IMR-90 (cell line): ENCODE measurements around the gene NUB1. TPM values are rescaled to one million over a fixed set of nuclear protein-coding genes. Genes with fewer than 3 reads are reported as not detected.

ENCODE experiments used
- ATAC-seq: fragments of 200-7000 bp; cut with Tn5 transposase; 2 replicates; pipeline ENCODE4 v1.9.1; 2020; ENCODE audit warnings: low read depth, mild to moderate bottlenecking, moderate library complexity
- BruUV-seq: library from RNA; stranded (reverse); fragments of 400-500 nt; replicated peaks from 2 replicates; lab custom pipeline; 2021; lab: Mats Ljungman, UMichigan
- CTCF ChIA-PET: fragments of 300-600 bp; formaldehyde crosslinking; extraction: SDS; loops from one replicate; lab custom pipeline; 2021; ENCODE audit warnings: antibody characterized with exemption; lab: Yijun Ruan, JAX
- POLR2A ChIA-PET: fragments of 300-600 bp; sonication (Branson Sonifier 250); formaldehyde crosslinking; loops from one replicate; lab custom pipeline; 2022; ENCODE audit warnings: antibody characterized with exemption; ENCODE audit not compliant: unreplicated experiment; lab: Charles Lee
- DNase-seq: peaks from one replicate; pipeline ENCODE4 v3.0.0; 2013
- H2AFZ ChIP-seq: replicated peaks from 2 replicates; pipeline ENCODE3; 2013; ENCODE audit warnings: low read length, mild to moderate bottlenecking; ENCODE audit not compliant: poor library complexity
- H2AK5ac ChIP-seq: 2 replicates; pipeline ENCODE4 v1.6.1; 2013; ENCODE audit warnings: low read depth, low read length, inconsistent platforms
- H2AK9ac ChIP-seq: replicated peaks from 2 replicates; pipeline ENCODE3; 2013; ENCODE audit warnings: mild to moderate bottlenecking, low read depth, low read length, moderate library complexity; ENCODE audit not compliant: poor library complexity
- H2BK120ac ChIP-seq: 2 replicates; pipeline ENCODE4 v1.6.1; 2013; ENCODE audit warnings: low read depth, low read length, inconsistent platforms
- H2BK15ac ChIP-seq: 3 replicates; pipeline ENCODE4 v1.6.1; 2013; ENCODE audit warnings: low read depth, low read length, inconsistent platforms
- H2BK20ac ChIP-seq: 2 replicates; pipeline ENCODE4 v1.6.1; 2013; ENCODE audit warnings: low read depth, mild to moderate bottlenecking, inconsistent platforms, low read length, moderate library complexity
- H2BK5ac ChIP-seq: 2 replicates; pipeline ENCODE4 v1.6.1; 2013; ENCODE audit warnings: mild to moderate bottlenecking, low read depth, low read length, inconsistent platforms; ENCODE audit not compliant: poor library complexity, severe bottlenecking
- H3K14ac ChIP-seq: replicated peaks from 2 replicates; pipeline ENCODE4 v1.6.1; 2013; ENCODE audit warnings: low read depth, low read length, inconsistent platforms
- H3K18ac ChIP-seq: 2 replicates; pipeline ENCODE4 v1.6.1; 2013; ENCODE audit warnings: low read depth, low read length, control low read depth
- H3K23ac ChIP-seq: 2 replicates; pipeline ENCODE4 v1.6.1; 2013; ENCODE audit warnings: low read depth, low read length, inconsistent platforms
- H3K27ac ChIP-seq: 2 replicates; pipeline ENCODE4 v1.5.1; 2013; ENCODE audit warnings: mild to moderate bottlenecking, control low read depth, low read length; ENCODE audit not compliant: insufficient read depth
- H3K27me3 ChIP-seq: 2 replicates; pipeline ENCODE4 v1.6.1; 2013; ENCODE audit warnings: low read length; ENCODE audit not compliant: control insufficient read depth, insufficient read depth
- H3K36me3 ChIP-seq: 2 replicates; pipeline ENCODE4 v1.6.1; 2013; ENCODE audit warnings: low read length, mixed read lengths; ENCODE audit not compliant: control insufficient read depth, insufficient read depth
- H3K4ac ChIP-seq: 2 replicates; pipeline ENCODE4 v1.6.1; 2013; ENCODE audit warnings: low read depth, low read length, inconsistent platforms
- H3K4me1 ChIP-seq: 2 replicates; pipeline ENCODE4 v1.6.1; 2013; ENCODE audit warnings: low read length, mixed read lengths; ENCODE audit not compliant: control insufficient read depth, insufficient read depth
- H3K4me2 ChIP-seq: 2 replicates; pipeline ENCODE4 v1.6.1; 2013; ENCODE audit warnings: low read depth, mild to moderate bottlenecking, control low read depth, low read length, moderate library complexity
- H3K4me3 ChIP-seq: 2 replicates; pipeline ENCODE4 v1.5.1; 2013; ENCODE audit warnings: low read depth, mild to moderate bottlenecking, control low read depth, low read length, moderate library complexity; ENCODE audit not compliant: insufficient read depth
- H3K56ac ChIP-seq: 2 replicates; pipeline ENCODE4 v1.6.1; 2013; ENCODE audit warnings: low read length, inconsistent platforms; ENCODE audit not compliant: insufficient read depth; ENCODE audit errors: extremely low read depth
- H3K79me1 ChIP-seq, 2 experiments: 2 replicates each; pipeline ENCODE4 v1.6.1; 2013; ENCODE audit warnings: low read length in 2 of 2, inconsistent platforms in 1 of 2, low read depth in 1 of 2
- H3K9ac ChIP-seq: 2 replicates; pipeline ENCODE4 v1.6.1; 2013; ENCODE audit warnings: low read depth, low read length, control low read depth
- H3K9me1 ChIP-seq: 2 replicates; pipeline ENCODE4 v1.6.1; 2013; ENCODE audit warnings: low read length, inconsistent platforms; ENCODE audit not compliant: insufficient read depth
- H3K9me3 ChIP-seq: 2 replicates; pipeline ENCODE4 v1.6.1; 2013; ENCODE audit warnings: low read length; ENCODE audit not compliant: control insufficient read depth, insufficient read depth
- H4K20me1 ChIP-seq: 2 replicates; pipeline ENCODE4 v1.6.1; 2013; ENCODE audit warnings: low read length, inconsistent platforms; ENCODE audit not compliant: insufficient read depth
- H4K5ac ChIP-seq: 2 replicates; pipeline ENCODE4 v1.6.1; 2013; ENCODE audit warnings: mild to moderate bottlenecking, low read depth, low read length, control low read depth
- H4K8ac ChIP-seq, 2 experiments: 2 replicates each; pipeline ENCODE4 v1.6.1; 2013; ENCODE audit warnings: low read depth in 2 of 2, low read length in 2 of 2, control low read depth in 1 of 2, inconsistent platforms in 1 of 2
- H4K91ac ChIP-seq: 2 replicates; pipeline ENCODE4 v1.6.1; 2013; ENCODE audit warnings: low read depth, low read length, inconsistent platforms; ENCODE audit not compliant: insufficient read depth
- CEBPB ChIP-seq: IDR thresholded peaks from 2 replicates; pipeline ENCODE4 v1.6.1; 2012; ENCODE audit warnings: low read depth, low read length, improper control_type of control experiment
- CHD1 ChIP-seq: IDR thresholded peaks from 2 replicates; pipeline ENCODE4 v1.6.1; 2012; ENCODE audit warnings: low read depth, low read length, improper control_type of control experiment
- FOS ChIP-seq: fragments of 150-350 bp; IDR thresholded peaks from 2 replicates; pipeline ENCODE4 v1.6.1; 2016; ENCODE audit warnings: low read depth, low read length
- MAFK ChIP-seq: IDR thresholded peaks from 2 replicates; pipeline ENCODE4 v1.6.1; 2012; ENCODE audit warnings: low read depth, low read length, improper control_type of control experiment
- MAZ ChIP-seq: IDR thresholded peaks from 2 replicates; pipeline ENCODE4 v1.6.1; 2012; ENCODE audit warnings: low read depth, mild to moderate bottlenecking, low read length, improper control_type of control experiment, moderate library complexity, borderline replicate concordance
- MXI1 ChIP-seq: IDR thresholded peaks from 2 replicates; pipeline ENCODE4 v1.6.1; 2012; ENCODE audit warnings: low read depth, mild to moderate bottlenecking, low read length, moderate library complexity, borderline replicate concordance
- NFE2L2 ChIP-seq: fragments of 150-350 bp; IDR thresholded peaks from 2 replicates; pipeline ENCODE4 v1.6.1; 2016; ENCODE audit warnings: low read depth, mild to moderate bottlenecking, low read length
- POLR2A ChIP-seq: IDR thresholded peaks from 2 replicates; pipeline ENCODE4 v1.6.1; 2012; ENCODE audit warnings: mild to moderate bottlenecking, low read depth, low read length
- RAD21 ChIP-seq: IDR thresholded peaks from 2 replicates; pipeline ENCODE4 v1.6.1; 2012; ENCODE audit warnings: low read length, improper control_type of control experiment
- RCOR1 ChIP-seq: IDR thresholded peaks from 2 replicates; pipeline ENCODE4 v1.6.1; 2012; ENCODE audit warnings: mild to moderate bottlenecking, low read length, improper control_type of control experiment; ENCODE audit not compliant: insufficient replicate concordance
- RFX5 ChIP-seq: IDR thresholded peaks from 2 replicates; pipeline ENCODE4 v1.8.0; 2012; ENCODE audit warnings: low read depth, mild to moderate bottlenecking, low read length, moderate library complexity
- WGBS, 2 experiments: methylation state at CpG; one replicate each; pipeline versions ENCODE4 v1.1.5 to v1.1.7; 2013; ENCODE audit warnings: missing lambda C conversion rate in 2 of 2; ENCODE audit not compliant: insufficient read length in 1 of 2; ENCODE audit errors: extremely low coverage in 2 of 2; 5-methylcytosine and 5-hydroxymethylcytosine counted together
- dilution Hi-C: fragments of 300-500 bp; cut with HindIII; formaldehyde crosslinking; loops from one replicate; pipeline ENCODE4 v1.14.3; 2018; ENCODE audit warnings: low sequenced_read_pairs; ENCODE audit not compliant: unreplicated experiment
- in situ Hi-C: fragments of 300-500 bp; cut with MboI; formaldehyde crosslinking; loops from 3 replicates; pipeline ENCODE4 v1.14.3; 2019; ENCODE audit warnings: low sequenced_read_pairs, inconsistent platforms, mixed read lengths
- intact Hi-C: fragments of 100-400 bp; cut with micrococcal nuclease; formaldehyde crosslinking; loops from 2 replicates; pipeline ENCODE4 v1.10.0; 2022
- polyA plus RNA-seq, 3 experiments: library from polyadenylated mRNA; depleted of rRNA; stranded (reverse); fragments of >200 nt; gene quantifications; 2 replicates each; pipeline ENCODE4 v1.2.3, GENCODE V29; 2012; ENCODE audit warnings: low replicate concordance in 1 of 3
- total RNA-seq: library from RNA; depleted of rRNA; stranded (reverse); fragments of >200 nt; gene quantifications from 2 replicates; pipeline ENCODE4 v1.2.3, GENCODE V29; 2012
- TF ChIP-seq, protein P1 (sequence below): fragments of 150-350 bp; IDR thresholded peaks from 2 replicates; pipeline ENCODE4 v1.6.1; 2017; ENCODE audit warnings: mild to moderate bottlenecking, antibody characterized with exemption, low read length, low read depth
- TF ChIP-seq, protein P2 (sequence below): conservative IDR thresholded peaks from 2 replicates; pipeline ENCODE4 v1.5.1; 2012; ENCODE audit warnings: mild to moderate bottlenecking, low read depth, low read length, improper control_type of control experiment

The NUB1 gene
- total and polyA plus RNA-seq, 2 of the 4 experiments (the other 2 are of a cell fraction): 20.1 to 29.7 TPM

DNA sequence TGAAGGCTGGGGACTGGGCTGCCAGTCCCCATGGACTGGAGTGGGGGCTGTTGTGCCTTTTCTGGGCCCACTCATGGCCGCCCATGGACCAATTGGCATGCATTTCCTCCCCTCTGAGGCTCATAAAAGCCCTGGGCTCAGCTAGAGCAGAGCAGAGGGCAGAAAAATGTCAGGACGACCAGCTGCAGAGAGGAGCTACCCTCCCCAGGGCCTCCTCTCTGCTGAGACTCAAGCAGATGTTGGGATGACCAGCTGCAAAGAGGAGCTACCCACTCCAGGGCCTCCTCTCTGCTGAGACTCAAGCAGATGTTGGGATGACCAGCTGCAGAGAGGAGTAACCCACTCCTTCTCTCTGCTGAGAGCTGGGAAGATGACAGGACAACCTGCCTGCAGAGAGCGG is 20.3 kb upstream of the NUB1 start:
- Histone ChIP-seq H3K23ac (no peak overlapping the region), H3K27ac (no peak overlapping the region), H3K56ac (no peak overlapping the region), H3K4me2 (no peak overlapping the region), H2AFZ (no peak overlapping the region), H2AK9ac (no peak overlapping the region), H4K91ac (no peak overlapping the region), H3K14ac (no peak overlapping the region), H3K18ac (no peak overlapping the region), H3K4me1 (no peaks in the 10 kb centered on the region), H4K20me1 (no peaks in the 10 kb centered on the region), H3K9ac (no peak overlapping the region), H4K5ac (no peak overlapping the region), H2BK120ac (no peak overlapping the region), H2BK15ac (no peak overlapping the region), H3K4ac (no peak overlapping the region), H4K8ac (no peak overlapping the region), H2BK20ac (no peak overlapping the region), H3K79me1 (no peaks in the 10 kb centered on the region), H3K9me1 (no peaks in the 10 kb centered on the region), H3K9me3 (peaks cover 22% of the 10 kb centered on the region), H3K27me3 (peaks cover 18% of the 10 kb centered on the region), H3K4me3 (no peak overlapping the region), H3K36me3 (no peaks in the 10 kb centered on the region), H2AK5ac (no peak overlapping the region), H2BK5ac (no peak overlapping the region)
- in situ Hi-C loops (no loop called here), dilution Hi-C loops (no loop called here), intact Hi-C loops (no loop called here)
- no TSS peak for BruUV-seq
- ChIA-PET CTCF (no interaction called here), POLR2A (no interaction called here)
- ATAC-seq: no peak
- no CpG with 5 or more reads among the region's 3 CpGs for WGBS, 2 experiments
- DNase-seq: no peak
- TF ChIP-seq POLR2A (no peak), MXI1 (no peak), MAZ (no peak), MAFK (no peak), CHD1 (no peak), RCOR1 (no peak), RAD21 (no peak), FOS (no peak), CEBPB (no peak), RFX5 (no peak), NFE2L2 (no peak)
- TF ChIP-seq, protein P1, sequence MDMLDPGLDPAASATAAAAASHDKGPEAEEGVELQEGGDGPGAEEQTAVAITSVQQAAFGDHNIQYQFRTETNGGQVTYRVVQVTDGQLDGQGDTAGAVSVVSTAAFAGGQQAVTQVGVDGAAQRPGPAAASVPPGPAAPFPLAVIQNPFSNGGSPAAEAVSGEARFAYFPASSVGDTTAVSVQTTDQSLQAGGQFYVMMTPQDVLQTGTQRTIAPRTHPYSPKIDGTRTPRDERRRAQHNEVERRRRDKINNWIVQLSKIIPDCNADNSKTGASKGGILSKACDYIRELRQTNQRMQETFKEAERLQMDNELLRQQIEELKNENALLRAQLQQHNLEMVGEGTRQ: no peak
- TF ChIP-seq, protein P2, sequence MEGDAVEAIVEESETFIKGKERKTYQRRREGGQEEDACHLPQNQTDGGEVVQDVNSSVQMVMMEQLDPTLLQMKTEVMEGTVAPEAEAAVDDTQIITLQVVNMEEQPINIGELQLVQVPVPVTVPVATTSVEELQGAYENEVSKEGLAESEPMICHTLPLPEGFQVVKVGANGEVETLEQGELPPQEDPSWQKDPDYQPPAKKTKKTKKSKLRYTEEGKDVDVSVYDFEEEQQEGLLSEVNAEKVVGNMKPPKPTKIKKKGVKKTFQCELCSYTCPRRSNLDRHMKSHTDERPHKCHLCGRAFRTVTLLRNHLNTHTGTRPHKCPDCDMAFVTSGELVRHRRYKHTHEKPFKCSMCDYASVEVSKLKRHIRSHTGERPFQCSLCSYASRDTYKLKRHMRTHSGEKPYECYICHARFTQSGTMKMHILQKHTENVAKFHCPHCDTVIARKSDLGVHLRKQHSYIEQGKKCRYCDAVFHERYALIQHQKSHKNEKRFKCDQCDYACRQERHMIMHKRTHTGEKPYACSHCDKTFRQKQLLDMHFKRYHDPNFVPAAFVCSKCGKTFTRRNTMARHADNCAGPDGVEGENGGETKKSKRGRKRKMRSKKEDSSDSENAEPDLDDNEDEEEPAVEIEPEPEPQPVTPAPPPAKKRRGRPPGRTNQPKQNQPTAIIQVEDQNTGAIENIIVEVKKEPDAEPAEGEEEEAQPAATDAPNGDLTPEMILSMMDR: no peak
